Neutrophil (primary cell): ENCODE data around the gene SMC4.

ENCODE experiments used
- H3K27ac ChIP-seq: fragments of 200-600 bp; sonication (generic); 2 replicates; pipeline ENCODE4 v1.5.1; 2016; ENCODE audit warnings: mild to moderate bottlenecking, moderate library complexity
- H3K27me3 ChIP-seq: fragments of 200-600 bp; sonication (generic); 2 replicates; pipeline ENCODE4 v1.6.0; 2016; ENCODE audit warnings: mild to moderate bottlenecking
- H3K36me3 ChIP-seq: fragments of 200-600 bp; sonication (generic); 2 replicates; pipeline ENCODE4 v1.5.1; 2017
- H3K4me1 ChIP-seq, 2 experiments: fragments of 200-600 bp in 1 of 2; sonication (generic) in 1 of 2; 1 replicate in 1 of 2; 2 replicates in 1 of 2; pipeline versions ENCODE4 v1.5.1 to v1.6.1; 2013 to 2016; ENCODE audit warnings: low read depth in 1 of 2, low read length in 1 of 2, mild to moderate bottlenecking in 1 of 2, moderate library complexity in 1 of 2; ENCODE audit not compliant: control insufficient read depth in 1 of 2, insufficient read depth in 1 of 2
- H3K4me3 ChIP-seq, 2 experiments: fragments of 200-600 bp in 1 of 2; sonication (generic) in 1 of 2; 1 replicate in 1 of 2; 2 replicates in 1 of 2; pipeline ENCODE4 v1.5.1; 2013 to 2016; ENCODE audit warnings: low read depth in 1 of 2, low read length in 1 of 2, mild to moderate bottlenecking in 1 of 2, moderate library complexity in 1 of 2
- H3K9me3 ChIP-seq: fragments of 200-600 bp; sonication (generic); 2 replicates; pipeline ENCODE4 v1.5.1; 2016
- TF ChIP-seq, protein P1 (sequence below): fragments of 200-600 bp; sonication (generic); IDR thresholded peaks from 2 replicates; pipeline ENCODE4 v1.5.1; 2016; ENCODE audit warnings: antibody characterized with exemption

The SMC4 gene

DNA sequence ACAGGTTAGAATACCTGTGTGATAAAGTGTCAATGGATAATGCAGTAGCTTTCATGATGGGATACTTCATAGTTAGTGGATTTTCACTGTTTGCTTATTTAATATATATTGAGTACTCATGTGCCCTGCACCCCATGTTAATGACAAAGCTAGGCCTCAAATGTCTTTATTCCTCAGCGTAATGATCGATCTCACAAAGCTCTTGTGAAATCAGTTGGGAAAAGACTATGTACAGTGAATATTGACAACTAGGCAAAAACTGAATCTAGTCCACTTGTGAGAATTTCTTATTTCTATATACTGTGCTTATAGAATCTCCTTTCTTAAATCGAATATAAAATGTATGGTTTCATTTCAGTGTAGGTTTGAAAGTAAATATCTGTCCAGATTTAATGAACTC, 17.9 kb downstream of the SMC4 start:
- no peaks in the 10 kb centered on the region for H3K27me3 ChIP-seq
- no peaks in the 10 kb centered on the region for H3K4me1 ChIP-seq
- TF ChIP-seq, protein P1, sequence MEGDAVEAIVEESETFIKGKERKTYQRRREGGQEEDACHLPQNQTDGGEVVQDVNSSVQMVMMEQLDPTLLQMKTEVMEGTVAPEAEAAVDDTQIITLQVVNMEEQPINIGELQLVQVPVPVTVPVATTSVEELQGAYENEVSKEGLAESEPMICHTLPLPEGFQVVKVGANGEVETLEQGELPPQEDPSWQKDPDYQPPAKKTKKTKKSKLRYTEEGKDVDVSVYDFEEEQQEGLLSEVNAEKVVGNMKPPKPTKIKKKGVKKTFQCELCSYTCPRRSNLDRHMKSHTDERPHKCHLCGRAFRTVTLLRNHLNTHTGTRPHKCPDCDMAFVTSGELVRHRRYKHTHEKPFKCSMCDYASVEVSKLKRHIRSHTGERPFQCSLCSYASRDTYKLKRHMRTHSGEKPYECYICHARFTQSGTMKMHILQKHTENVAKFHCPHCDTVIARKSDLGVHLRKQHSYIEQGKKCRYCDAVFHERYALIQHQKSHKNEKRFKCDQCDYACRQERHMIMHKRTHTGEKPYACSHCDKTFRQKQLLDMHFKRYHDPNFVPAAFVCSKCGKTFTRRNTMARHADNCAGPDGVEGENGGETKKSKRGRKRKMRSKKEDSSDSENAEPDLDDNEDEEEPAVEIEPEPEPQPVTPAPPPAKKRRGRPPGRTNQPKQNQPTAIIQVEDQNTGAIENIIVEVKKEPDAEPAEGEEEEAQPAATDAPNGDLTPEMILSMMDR: no peak
- no peak overlapping the region for H3K27ac ChIP-seq
- H3K9me3 ChIP-seq: no peaks in the 10 kb centered on the region
- H3K4me3 ChIP-seq: no peak overlapping the region
- peaks cover 72% of the 10 kb centered on the region for H3K36me3 ChIP-seq

DNA sequence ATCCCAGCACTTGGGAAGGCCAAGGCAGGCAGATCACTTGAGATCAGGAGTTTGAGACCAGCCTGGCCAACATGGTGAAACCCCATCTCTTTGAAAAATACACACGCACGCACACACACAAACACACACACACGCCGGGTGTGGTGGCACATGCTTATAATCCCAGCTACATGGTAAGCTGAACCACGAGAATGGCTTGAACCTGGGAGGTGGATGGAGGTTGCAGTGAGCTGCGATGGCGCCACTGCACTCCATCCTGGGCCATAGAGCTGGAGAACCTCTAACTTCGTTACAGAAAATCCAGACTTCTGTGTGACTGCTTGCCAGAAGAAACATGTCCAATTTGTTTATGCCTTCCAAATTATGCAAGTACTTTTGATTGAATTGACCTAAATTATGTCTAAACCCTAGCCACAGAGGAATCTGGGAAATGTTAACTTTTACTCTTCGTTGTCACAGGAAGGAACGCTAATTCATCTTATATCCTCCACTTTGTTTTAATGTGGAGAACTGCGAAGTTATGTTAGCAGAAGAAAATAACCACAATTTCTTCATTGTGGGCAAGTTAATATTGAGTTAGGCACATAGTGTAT, 28.5 kb downstream of the SMC4 start:
- H3K36me3 ChIP-seq: peaks cover 85% of the 10 kb centered on the region
- H3K4me1 ChIP-seq: no peaks in the 10 kb centered on the region
- H3K9me3 ChIP-seq: no peaks in the 10 kb centered on the region
- H3K27me3 ChIP-seq: no peaks in the 10 kb centered on the region
- no peak overlapping the region for H3K4me3 ChIP-seq
- H3K27ac ChIP-seq: no peak overlapping the region
- TF ChIP-seq, protein P1: no peak

DNA sequence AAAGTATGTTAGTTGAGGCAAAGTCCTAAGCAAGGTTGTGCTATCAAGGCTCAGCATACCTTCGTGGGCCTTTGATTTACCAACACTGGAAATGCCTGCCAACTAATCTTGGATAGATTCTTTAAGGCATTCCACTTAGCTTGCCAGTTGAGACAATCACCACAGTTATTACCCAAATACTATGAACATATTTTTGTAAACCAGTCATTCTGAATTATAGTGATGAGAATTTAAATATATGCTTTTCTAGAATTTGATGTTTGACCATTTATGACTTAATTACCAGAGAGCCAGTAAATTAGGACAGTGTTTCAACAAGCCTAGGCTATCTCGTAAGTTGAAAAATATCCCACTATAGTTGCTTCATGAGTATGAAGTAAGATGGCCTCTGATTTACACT, 34.6 kb downstream of the SMC4 start:
- TF ChIP-seq, protein P1: no peak
- H3K4me1 ChIP-seq: no peaks in the 10 kb centered on the region
- H3K36me3 ChIP-seq: peaks cover 79% of the 10 kb centered on the region
- no peaks in the 10 kb centered on the region for H3K9me3 ChIP-seq
- H3K4me3 ChIP-seq: no peak overlapping the region
- H3K27me3 ChIP-seq: no peaks in the 10 kb centered on the region
- H3K27ac ChIP-seq: no peak overlapping the region

DNA sequence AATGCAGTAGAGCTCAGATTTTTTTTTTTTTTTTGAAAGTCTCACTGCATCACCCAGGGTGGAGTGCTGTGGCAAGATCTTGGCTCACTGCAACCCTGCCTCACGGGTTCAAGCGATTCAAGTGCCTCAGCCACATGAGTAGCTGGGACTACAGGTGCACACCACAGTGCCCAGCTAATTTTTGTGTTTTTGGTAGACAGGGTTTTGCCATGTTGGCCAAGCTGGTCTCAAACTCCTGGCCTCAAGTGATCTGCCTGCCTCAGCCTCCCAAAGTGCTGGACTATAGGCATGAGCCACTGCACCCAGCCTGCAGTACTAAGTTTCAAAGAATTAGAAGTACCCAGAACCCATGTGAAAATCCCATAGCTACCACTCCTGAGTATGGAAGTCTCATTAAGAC, 35.6 kb downstream of the SMC4 start:
- H3K4me3 ChIP-seq: no peak overlapping the region
- H3K27me3 ChIP-seq: no peaks in the 10 kb centered on the region
- H3K27ac ChIP-seq: no peak overlapping the region
- H3K9me3 ChIP-seq: no peaks in the 10 kb centered on the region
- H3K36me3 ChIP-seq: peaks cover 70% of the 10 kb centered on the region
- TF ChIP-seq, protein P1: no peak
- no peaks in the 10 kb centered on the region for H3K4me1 ChIP-seq

DNA sequence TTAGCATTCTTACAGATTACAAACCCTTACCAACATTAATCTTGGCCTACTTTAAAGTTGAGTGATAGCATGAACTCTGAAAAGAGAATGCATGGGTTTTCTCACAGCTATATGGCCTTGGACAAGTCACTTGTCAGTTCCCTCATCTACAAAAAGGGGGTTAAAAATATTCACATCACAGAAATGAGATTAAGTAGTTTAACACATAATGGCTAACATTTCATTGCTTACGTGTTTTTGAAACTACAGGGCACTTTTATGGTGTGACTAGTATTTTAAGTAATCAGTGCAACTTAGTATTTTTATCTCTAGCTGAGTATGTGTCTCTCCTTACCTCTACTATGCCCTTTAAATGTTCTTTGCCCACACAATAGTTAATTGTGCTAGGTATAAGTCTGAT, 36.3 kb downstream of the SMC4 start:
- Histone ChIP-seq H3K36me3 (peaks cover 64% of the 10 kb centered on the region), H3K9me3 (no peaks in the 10 kb centered on the region), H3K27ac (no peak overlapping the region), H3K4me3 (no peak overlapping the region), H3K4me1 (no peaks in the 10 kb centered on the region), H3K27me3 (no peaks in the 10 kb centered on the region)
- TF ChIP-seq, protein P1: no peak

DNA sequence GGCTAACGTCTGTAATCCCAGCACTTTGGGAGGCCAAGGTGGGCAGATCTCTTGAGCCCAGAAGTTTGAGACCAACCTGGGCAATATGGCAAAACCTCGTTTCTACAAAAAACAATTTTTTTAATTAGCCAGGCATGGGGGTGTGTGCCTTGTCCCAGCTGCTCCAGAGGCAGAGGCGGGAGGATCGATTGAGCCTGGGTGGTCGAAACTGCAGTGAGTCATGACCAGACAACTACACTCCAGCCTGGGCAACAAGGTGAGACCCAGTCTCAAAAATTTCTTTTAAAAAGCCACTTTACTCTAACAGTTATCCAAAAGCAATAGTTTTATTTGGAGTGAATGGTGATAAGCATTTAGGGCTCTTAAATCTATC, 37.6 kb downstream of the SMC4 start:
- no peak overlapping the region for H3K27ac ChIP-seq
- TF ChIP-seq, protein P1: no peak
- no peaks in the 10 kb centered on the region for H3K9me3 ChIP-seq
- H3K36me3 ChIP-seq: peaks cover 51% of the 10 kb centered on the region
- no peaks in the 10 kb centered on the region for H3K27me3 ChIP-seq
- no peak overlapping the region for H3K4me3 ChIP-seq
- H3K4me1 ChIP-seq: no peaks in the 10 kb centered on the region
